Stimulated activated CD4-positive, alpha-beta T cell treated with anti-CD3 and anti-CD28 coated beads, Interleukin-4, amount 100 ng/mL, for 48 hours (primary cell): Measurements from ENCODE around the gene BMP8A.
"Not testable (repeated sequence)": the region's sequence is repeated elsewhere in the genome, so short reads cannot be mapped to it uniquely, and the experiment has no call there.

Source experiments
- DNase-seq, 2 donors: peaks; one replicate each; pipeline ENCODE4 v3.0.0-alpha.2; 2020; ENCODE audit warnings: low read depth in 2 of 2

The BMP8A gene

DNA sequence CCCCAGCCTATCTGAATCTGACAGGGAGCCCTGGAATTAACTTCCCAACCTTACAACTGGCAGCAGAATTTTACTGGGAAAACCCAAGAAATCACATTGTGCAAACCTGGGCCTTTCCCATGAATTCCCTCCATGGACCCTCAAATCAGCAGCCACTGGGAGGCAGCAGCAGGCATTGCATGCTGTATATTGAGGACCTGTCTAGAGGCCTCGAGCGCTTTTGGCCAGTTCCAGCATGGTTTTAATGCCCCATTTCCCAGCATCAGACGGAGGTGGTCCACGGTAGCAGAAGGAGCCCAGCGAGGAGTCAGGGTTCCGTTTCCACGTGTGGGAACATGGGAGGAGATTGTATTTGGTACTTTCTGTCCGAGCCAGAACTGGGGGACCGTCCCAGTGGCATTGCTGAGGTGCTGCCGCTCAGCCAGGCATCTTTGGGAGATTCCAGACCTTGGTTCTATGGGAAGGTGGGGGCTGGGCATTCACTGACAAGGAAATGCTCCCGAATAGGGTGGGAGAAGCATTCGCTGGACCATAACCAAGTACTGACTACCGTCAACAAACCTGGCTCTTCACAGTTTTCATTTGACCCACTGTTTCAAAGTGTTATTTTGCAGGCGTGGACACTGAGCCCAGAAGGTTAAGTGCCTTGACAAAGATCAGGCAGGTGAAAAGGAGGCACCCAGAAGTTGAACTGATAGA lies 15.9 kb downstream of the BMP8A start:
- DNase-seq, result no peak

DNA sequence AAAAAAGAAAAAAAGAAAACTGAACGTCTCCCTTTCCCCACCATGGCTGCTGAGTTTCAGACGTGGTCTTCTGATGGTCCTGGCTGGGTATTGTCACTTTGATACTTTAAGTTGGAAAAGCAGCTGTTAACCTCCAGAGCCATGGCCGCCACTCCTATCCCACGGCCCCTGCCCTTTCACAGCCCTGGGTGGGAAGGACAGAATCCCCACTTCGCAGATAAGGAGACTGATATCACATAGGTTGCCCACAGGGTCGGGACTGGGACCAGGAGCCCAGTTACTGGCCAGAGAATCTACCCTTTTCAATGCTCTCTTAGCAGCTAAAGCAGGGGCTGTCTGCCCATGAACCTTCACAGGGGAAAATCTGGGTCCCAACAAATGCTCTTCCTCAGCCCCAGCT lies 16.8 kb downstream of the BMP8A start:
- DNase-seq, result no peak

DNA sequence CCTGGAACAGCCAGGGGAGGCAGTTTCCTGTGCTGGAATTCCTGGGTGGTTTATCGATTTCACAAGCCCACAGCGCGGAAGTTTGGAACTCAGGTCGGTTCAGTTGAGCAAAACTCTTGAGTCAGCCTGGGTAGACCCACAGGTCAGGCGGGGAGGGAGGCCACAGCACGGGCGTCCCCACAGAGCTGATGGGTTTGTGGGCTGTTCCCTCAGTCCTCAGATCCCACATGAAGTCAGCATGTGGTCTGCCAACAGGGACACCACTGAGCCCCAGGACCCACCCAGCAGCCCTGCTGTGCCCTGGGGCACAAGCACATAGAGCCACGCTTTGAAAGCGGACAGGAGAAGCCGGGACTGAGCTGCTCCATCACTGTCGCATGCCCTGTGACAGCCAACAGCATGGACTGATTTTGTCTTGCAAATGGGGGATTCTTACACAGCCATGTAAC lies 17.4 kb downstream of the BMP8A start:
- DNase-seq, result no peak

DNA sequence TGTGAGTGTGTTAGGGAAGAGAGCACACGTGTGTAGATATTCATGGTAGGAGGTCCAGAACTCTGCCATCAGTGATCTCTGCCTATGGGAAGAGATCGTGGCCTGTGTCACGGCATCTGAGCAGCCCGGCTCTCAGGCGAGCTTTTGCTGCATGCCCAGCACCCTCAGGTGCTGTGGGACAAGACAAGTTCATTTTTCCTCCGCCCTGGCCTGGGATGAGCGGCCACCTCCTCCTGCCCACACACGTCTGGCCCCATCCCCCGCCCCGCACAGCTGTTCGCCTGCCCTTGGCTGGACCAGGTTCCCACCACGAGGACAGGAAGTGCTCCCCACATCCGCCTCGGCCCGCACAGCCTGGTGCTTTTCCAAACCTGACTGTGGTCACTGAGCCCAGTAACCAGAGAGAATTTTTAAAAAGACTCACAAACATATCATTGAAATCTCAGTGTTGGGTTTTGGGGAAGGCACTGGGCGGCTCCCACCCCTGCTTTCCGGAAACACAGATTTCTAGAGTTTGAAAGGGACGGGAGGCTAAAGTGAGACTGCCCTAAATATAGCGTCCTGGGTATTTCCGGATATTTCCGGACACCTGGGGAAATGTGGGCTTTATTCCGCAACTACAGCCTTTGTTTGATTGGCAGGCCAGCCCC lies 18.0 kb downstream of the BMP8A start:
- peak in 1 of 2 donors; percentile 16 for DNase-seq

DNA sequence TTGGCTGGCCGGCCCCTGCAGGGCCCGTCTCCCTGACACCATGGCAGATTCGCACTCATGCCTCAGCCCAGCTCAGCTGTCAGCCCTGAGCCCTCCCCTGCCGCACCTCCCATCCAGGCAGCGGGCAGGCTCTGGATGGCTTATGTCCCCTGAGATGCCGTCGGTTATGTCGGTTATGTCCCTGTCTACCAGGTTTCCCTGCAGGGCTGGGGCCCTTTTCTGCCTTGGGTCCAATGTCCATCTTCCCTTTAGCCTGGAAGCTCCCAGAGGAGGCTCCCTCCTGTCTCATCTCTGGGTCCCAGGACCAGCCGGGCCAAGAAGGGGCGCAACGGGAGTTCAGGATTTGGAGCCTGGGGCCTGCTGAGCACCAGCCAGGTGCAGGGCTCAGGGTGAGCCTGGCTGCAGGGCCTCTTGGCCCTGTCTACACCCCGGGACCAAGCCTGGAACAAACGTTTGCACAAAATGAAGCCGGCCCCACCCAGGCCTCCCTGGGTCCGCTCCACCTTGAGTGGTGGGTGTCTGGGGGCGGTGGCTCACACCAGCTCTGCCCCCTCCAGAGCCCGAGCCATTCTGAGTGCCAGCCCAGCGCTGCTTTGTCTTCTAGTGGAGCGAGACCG lies 19.2 kb downstream of the BMP8A start:
- DNase-seq, result not testable (repeated sequence)

DNA sequence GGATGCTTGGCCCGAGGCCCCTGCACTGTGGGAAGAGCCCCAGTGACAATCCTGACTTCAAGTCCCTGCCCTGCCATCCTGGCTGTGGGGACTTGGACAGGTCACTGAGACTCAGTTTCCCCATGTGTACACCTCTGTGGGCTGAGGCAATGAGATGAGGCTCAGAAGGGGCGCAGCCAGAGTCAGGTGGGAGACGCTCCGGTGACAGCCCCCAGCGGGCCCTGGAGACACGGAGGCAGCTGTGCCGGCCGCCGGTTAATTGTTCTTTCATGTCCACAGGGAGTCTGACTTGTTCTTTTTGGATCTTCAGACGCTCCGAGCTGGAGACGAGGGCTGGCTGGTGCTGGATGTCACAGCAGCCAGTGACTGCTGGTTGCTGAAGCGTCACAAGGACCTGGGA lies 20.0 kb downstream of the BMP8A start:
- not testable (repeated sequence) for DNase-seq

DNA sequence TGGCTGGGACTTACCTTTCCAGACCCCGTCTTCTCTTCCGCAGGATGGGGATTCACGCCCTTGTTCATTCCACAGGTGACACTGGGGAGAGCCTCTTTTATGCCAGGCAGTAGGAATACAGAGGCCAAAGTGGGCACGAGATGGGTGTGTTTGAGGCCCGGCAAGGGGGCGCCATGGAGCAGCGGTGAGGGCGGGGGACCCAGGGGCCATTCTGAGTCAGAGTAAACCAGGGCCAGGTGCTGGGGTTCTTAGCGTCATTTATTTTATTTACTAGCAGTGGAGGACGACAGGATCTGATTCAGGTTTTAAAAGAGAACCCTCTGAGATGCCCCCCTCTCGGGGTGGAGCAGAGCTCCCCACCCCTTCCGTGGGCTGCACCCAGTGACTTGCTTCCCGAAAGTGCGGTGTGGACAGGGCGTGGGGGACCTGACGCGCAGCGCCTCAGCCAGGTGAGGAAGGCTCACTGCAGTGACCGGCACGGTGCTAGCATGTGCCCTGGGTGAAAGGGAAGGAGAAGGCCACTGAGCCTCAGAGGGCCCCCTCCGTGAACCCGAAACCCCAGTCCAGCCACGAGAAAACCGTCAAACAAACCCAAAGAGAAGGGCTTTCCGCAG lies 20.9 kb downstream of the BMP8A start:
- not testable (repeated sequence) for DNase-seq

DNA sequence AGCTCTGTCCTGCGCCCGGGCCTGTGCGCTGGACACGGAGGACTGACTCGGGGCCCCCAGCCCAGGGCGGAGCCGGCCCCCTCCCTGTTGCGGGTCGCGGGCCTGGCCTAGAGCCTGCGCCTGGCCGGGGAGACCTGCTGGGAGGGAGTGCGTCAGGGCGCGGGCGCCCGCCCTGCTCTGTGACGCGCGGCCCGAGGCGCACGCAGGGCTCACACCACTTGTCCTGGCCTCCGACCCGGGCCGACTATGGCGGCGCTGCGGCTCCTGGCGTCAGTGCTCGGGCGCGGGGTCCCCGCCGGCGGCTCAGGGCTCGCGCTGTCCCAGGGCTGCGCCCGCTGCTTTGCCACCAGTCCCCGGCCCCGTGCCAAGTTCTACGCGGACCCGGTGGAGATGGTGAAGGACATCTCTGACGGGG lies 23.3 kb downstream of the BMP8A start:
- not testable (repeated sequence) for DNase-seq

DNA sequence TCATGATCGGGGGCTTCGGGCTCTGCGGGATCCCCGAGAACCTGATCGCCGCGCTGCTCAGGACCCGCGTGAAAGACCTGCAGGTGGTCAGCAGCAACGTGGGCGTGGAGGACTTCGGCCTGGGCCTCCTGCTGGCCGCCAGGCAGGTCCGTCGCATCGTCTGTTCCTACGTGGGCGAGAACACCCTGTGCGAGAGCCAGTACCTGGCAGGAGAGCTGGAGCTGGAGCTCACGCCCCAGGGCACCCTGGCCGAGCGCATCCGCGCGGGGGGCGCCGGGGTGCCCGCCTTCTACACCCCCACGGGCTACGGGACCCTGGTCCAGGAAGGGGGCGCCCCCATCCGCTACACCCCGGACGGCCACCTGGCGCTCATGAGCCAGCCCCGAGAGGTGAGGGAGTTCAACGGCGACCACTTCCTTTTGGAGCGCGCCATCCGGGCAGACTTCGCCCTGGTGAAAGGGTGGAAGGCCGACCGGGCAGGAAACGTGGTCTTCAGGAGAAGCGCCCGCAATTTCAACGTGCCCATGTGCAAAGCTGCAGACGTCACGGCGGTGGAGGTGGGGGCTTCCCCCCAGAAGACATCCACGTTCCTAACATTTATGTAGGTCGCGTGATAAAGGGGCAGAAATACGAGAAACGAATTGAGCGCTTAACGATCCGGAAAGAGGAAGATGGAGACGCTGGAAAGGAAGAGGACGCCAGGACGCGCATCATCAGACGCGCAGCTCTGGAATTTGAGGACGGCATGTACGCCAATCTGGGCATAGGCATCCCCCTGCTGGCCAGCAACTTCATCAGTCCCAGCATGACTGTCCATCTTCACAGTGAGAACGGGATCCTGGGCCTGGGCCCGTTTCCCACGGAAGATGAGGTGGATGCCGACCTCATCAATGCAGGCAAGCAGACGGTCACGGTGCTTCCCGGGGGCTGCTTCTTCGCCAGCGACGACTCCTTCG lies 24.0 kb downstream of the BMP8A start:
- DNase-seq, result not testable (repeated sequence)

DNA sequence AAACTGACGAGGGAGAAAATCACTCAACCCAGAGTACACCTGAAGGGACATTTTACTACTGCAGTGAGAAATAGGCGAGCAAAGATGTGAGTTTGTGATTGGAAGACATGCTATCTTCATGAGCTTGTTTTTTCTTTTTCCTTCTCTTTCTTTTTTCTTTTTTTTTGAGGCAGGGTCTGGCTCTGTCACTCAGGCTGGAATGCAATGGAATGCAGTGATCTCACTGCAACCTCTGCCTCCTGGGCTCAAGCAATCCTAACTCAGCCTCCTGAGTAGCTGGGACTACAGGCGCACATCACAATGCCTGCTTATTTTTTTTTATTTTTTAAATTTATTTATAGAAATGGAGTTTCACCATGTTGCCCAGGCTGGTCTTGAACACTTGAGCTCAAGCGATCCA lies 25.4 kb downstream of the BMP8A start:
- not testable (repeated sequence) for DNase-seq

DNA sequence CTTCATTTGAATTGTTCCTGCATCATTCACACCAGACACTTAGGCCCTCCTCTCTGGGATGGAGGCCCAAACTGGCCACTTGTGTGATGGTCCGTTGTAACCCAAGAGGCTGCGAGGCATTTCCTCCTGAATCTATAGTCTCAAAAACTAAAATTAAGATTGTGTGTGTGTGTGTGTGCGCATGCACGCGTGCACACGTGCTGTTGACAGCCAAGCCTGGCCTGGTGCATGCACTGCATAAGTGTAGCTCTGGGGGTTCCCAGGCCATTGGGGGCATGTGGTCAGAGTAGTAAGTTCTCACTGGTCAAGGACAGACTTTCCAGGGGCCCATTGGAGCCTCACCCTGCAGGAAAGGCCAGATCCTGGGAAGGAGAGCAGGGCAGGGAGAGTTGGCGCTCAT lies 26.5 kb downstream of the BMP8A start:
- not testable (repeated sequence) for DNase-seq

DNA sequence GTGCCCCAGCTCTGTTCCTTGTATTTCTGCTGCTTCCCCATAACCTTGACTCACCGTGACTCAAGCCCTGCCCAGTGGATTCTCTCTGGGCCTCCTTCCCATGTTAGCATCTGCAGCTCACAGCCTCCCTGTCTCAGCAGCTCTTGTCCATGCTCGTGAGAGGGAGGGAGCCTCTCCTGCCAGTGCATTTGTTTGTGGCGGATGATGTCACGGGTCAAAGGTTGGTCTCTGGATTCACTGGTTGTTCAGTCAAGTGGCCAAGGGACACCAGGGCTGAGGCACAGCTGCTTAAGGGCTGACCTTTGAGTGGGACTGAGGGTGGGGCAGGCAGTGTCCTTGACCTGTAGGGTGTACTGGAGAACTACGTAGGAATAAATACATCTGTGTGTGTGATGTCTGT lies 27.9 kb downstream of the BMP8A start:
- DNase-seq, result not testable (repeated sequence)

DNA sequence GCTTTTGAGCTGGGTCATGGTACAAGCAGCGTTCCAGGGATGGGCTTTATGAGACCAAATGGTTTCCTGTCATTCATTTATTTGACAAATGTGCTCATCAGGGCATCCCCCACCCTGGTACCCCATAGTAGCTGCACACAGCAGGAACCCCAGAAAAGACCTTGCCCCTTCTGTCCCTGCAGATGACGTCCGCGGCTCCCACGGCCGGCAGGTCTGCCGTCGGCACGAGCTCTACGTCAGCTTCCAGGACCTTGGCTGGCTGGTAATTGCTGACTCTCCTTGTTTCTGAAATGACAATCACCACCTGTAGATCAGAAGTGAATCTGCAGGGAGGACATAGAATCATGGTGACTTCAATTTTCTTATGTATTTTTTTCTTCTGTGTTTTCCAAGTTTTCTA lies 30.8 kb downstream of the BMP8A start:
- DNase-seq, result not testable (repeated sequence)

DNA sequence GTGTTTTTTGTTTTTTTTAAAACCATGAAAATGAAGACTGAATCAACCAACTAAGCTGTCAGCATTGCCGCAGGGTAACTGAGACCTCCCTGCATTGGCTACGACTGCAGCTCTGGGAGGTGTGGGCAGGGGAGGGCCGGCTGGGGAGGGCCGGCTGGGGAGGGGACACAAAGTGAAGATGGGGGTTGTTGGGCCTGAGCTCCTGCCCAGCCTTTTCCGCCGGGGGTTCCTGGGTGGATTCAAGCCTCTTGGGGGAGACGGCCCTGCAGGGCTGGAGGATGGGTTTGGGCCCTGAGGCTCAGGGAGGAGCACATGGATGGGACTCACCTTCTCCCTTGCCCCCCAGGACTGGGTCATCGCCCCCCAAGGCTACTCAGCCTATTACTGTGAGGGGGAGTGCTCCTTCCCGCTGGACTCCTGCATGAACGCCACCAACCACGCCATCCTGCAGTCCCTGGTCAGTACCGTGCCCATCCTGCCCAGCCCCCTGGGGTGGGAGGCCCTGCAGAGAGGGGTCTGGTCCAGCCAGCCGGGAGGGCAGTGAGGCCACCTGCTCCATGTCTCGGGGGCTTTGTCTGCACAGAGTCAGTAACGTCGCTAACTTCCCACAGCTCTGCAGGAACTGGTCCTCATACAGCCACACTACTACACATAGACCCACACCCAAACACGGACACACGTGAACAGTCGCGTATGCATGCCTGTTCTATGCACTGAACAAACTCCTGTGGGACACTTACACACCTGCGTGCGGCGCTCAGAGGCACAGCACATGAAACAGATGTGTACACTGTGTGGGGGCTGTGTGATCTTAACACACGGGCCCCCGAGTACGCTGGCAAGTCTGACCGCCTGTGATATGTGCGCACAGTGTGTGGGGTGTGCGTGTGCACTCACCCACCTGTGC lies 31.5 kb downstream of the BMP8A start:
- no peak for DNase-seq

DNA sequence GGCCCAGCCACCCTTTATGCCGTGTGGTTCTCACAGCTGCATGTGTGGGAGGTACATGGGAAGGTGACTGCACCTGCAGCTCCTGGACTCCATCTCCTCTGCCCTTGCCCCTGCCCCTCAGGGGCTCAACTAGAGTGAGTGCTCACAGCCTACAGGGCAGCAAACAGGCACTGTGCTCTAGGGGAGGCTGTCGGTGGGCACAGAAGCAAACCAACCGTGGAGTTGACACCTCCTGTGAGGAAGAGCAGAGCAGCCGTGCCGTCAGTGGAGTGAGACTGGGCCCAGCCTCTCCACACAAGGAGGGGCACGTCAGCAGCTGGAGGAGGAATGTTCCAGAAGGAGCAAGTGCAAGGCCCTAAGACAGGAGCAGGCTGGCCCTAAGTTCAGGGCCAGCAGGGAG lies 32.7 kb downstream of the BMP8A start:
- DNase-seq, result no peak

DNA sequence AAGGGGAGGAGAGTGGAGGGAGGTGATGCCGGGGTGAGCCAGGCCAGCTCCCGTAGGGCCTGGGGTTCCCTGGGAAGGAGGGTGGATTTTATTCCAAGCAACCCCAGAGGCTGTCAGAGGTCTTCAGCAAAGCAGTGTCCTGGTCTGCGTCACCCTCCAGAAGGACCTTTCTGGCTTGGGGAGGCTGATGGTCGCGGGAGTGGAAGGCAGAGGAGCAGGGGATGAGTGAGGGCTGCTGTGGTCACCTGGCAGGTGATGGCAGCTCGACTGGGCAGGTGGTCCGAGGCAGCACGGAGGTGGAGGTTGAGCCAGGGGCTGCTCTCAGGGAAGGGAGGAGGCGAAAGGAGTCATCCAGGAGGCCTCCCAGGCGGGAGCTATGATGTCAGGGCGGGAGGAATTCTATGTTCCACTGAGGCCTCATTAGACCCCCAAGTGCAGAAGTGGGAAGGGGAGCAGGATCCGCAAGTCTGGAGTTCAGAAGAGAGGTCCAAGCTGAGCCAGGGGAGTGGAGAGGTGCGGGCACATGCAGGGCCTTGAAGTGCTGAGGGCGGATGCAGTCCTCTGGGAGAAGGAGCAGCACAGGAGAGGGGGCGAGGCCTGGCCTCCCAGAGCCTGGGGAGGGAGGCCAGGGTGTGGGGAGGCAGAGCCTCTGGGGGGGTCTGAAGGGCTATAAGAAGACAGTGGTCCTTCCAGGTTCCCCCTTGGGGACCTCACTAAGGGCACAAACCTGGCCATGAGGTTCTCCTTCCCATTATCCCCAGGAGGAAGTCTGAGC lies 33.3 kb downstream of the BMP8A start:
- DNase-seq, result no peak

DNA sequence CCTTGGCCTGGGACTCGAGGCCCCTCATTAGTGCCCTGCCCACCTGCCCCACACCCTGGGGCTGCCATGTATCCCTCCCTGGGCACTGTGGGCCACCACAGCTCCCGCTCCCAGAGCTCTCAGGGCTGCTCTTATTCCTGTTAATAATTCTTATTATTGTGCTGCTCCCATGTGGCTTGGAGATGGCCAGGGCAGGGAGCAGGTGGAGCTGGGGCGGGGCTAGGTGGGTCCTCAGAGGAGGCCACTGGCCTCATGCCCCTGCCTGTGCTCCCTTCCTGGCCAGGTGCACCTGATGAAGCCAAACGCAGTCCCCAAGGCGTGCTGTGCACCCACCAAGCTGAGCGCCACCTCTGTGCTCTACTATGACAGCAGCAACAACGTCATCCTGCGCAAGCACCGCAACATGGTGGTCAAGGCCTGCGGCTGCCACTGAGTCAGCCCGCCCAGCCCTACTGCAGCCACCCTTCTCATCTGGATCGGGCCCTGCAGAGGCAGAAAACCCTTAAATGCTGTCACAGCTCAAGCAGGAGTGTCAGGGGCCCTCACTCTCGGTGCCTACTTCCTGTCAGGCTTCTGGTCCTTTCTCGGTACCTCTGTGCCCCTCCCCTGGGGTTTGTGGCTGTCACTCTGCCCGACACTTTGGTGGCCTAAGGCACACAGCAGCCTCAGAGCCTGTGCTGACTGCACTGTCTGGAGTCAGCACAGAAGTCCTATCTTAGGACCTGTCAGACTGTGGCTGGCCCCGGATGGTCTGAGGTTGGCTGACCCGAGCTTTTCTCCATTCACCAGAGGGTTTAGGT lies 34.1 kb downstream of the BMP8A start:
- no peak for DNase-seq

DNA sequence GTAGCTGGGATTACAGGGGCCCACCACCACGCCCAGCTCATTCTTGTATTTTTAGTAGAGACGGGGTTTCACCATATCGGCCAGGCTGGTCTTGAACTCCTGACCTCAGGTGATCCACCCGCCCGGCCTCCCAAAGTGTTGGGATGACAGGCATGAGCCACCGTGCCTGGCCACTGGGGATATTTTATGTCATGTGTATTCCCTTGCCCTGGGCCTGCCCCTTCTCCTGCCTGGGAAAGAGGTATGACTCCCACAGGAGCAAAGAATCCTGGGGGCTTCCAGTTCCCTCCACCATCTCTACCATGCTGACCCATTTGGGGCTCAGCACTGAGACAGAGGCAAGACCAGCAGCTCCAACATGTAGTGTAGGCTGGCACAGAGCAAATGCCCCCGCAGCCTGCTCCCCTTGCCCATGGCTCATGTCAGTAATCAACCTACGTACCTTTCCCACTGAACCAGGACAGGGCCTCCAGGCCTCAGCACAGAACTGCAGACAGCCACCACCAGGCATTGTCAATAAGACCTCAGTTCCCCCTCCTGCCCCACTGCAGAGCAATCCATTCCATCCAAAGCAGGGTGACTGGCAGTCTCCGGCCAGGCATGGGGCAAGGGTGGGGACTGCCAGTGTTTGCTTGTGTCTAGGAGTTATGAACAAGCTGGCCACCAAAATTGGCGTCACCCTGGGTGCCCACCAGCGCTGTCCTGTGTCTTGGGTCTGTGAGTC lies 35.2 kb downstream of the BMP8A start:
- no peak for DNase-seq
